NCI-H2171 treated with DMSO at 0.1 percent for 48 hours (cell line): Measurements from ENCODE around the gene SLC12A7.

Experiments used
- DNase-seq: peaks from one replicate; lab custom pipeline; 2025; lab: John Stamatoyannopoulos, UW

The SLC12A7 gene

GRCh38 chr5:1125030-1125357, 13.1 kb upstream of the SLC12A7 start:
- DNase-seq, result peak; percentile 91

GRCh38 chr5:1124205-1125029, 12.6 kb upstream of the SLC12A7 start:
- no peak for DNase-seq

- no peak for DNase-seq
These were observed 11.7 kb upstream of the SLC12A7 start for GRCh38 chr5:1123418-1124147.

- no peak for DNase-seq
These were observed 10.8 kb upstream of the SLC12A7 start for GRCh38 chr5:1122511-1123294.

GRCh38 chr5:1121891-1122290, 10.0 kb upstream of the SLC12A7 start:
- no peak for DNase-seq

GRCh38 chr5:1121044-1121443, 9.2 kb upstream of the SLC12A7 start:
- no peak for DNase-seq

- DNase-seq, result no peak
These were observed 8.6 kb upstream of the SLC12A7 start for GRCh38 chr5:1120236-1120999.

- no peak for DNase-seq
These were observed 7.5 kb upstream of the SLC12A7 start for GRCh38 chr5:1119312-1119831.

GRCh38 chr5:1118738-1119137, 6.9 kb upstream of the SLC12A7 start:
- DNase-seq, result peak; percentile 90

GRCh38 chr5:1118231-1118698, 6.4 kb upstream of the SLC12A7 start:
- DNase-seq, result peak; percentile 92

- no peak for DNase-seq
These were observed 5.1 kb upstream of the SLC12A7 start for GRCh38 chr5:1116977-1117376.

GRCh38 chr5:1116109-1116740, 4.4 kb upstream of the SLC12A7 start:
- DNase-seq, result no peak

GRCh38 chr5:1115123-1115815, 3.4 kb upstream of the SLC12A7 start:
- no peak for DNase-seq

GRCh38 chr5:1113805-1114586, 2.1 kb upstream of the SLC12A7 start:
- no peak for DNase-seq

GRCh38 chr5:1113332-1113690, 1.4 kb upstream of the SLC12A7 start:
- no peak for DNase-seq

GRCh38 chr5:1112596-1113331, 901 bp upstream of the SLC12A7 start:
- no peak for DNase-seq

GRCh38 chr5:1111241-1111726, 579 bp downstream of the SLC12A7 start:
- no peak for DNase-seq

GRCh38 chr5:1110307-1111240, 1.3 kb downstream of the SLC12A7 start:
- DNase-seq, result no peak
